Gastrocnemius medialis (tissue), 4 donors: ENCODE results near the gene FPR3.

Experiments
- POLR2A ChIP-seq, 2 donors: fragments of 450-650 bp; IDR thresholded peaks; one replicate each; pipeline ENCODE4 v1.6.1; 2017; ENCODE audit warnings: antibody characterized with exemption in 2 of 2, mild to moderate bottlenecking in 2 of 2, moderate library complexity in 2 of 2
- TF ChIP-seq, protein P1 (sequence below), 5 experiments: fragments of 450-650 bp in 3 of 5; fragments of 200-600 bp in 2 of 5; sonication (generic) in 2 of 5; IDR thresholded peaks in 4 of 5; conservative IDR thresholded peaks in 1 of 5; 1 replicate in 4 of 5; 2 replicates in 1 of 5; pipeline ENCODE4 v1.5.1; 2016 to 2019; ENCODE audit warnings: antibody characterized with exemption in 5 of 5, mild to moderate bottlenecking in 3 of 5, moderate library complexity in 3 of 5

GRCh38 chr19:51811344-51811743, 16.4 kb downstream of the FPR3 start:
- TF ChIP-seq, protein P1, sequence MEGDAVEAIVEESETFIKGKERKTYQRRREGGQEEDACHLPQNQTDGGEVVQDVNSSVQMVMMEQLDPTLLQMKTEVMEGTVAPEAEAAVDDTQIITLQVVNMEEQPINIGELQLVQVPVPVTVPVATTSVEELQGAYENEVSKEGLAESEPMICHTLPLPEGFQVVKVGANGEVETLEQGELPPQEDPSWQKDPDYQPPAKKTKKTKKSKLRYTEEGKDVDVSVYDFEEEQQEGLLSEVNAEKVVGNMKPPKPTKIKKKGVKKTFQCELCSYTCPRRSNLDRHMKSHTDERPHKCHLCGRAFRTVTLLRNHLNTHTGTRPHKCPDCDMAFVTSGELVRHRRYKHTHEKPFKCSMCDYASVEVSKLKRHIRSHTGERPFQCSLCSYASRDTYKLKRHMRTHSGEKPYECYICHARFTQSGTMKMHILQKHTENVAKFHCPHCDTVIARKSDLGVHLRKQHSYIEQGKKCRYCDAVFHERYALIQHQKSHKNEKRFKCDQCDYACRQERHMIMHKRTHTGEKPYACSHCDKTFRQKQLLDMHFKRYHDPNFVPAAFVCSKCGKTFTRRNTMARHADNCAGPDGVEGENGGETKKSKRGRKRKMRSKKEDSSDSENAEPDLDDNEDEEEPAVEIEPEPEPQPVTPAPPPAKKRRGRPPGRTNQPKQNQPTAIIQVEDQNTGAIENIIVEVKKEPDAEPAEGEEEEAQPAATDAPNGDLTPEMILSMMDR (IDR thresholded peaks at IDR 0.05 in 4 of 5, conservative IDR thresholded peaks at IDR 0.05 in 1 of 5), result no peak
- no peak for TF ChIP-seq POLR2A (IDR thresholded peaks at IDR 0.05)
